ENCODE results near the gene TXNDC5. TPM values are rescaled to one million over a fixed set of nuclear protein-coding genes. Genes with fewer than 3 reads are reported as not detected.

TXNDC5 gene
- total and polyA plus RNA-seq, 9 donors = 88.0 to 272 (median 107) TPM

- no peaks in the 10 kb centered on the region for H3K9me3 ChIP-seq
- TF ChIP-seq EP300 (IDR thresholded peaks at IDR 0.05) = no peak
- no peak for TF ChIP-seq CTCF (IDR thresholded peaks at IDR 0.05)
- TF ChIP-seq POLR2A (IDR thresholded peaks at IDR 0.05) = no peak
- intact Hi-C loops (cut with DNase I) = loop anchor here in 1 of 4 donors (10.0 kb wide), 1 partner anchor 192 kb away; the partner anchor contains the start of gene BMP6
- no peak overlapping the region for H3K4me3 ChIP-seq
- peaks cover 7% of the 10 kb centered on the region for H3K4me1 ChIP-seq (ENCODE audit: insufficient read depth)
- no peak overlapping the region for H3K27ac ChIP-seq
- H3K36me3 ChIP-seq = no peaks in the 10 kb centered on the region
- 90 to 96% (median 96%) methylated on average over 1 of the region's 1 CpG for WGBS, 3 donors
- DNase-seq = no peak
- no peaks in the 10 kb centered on the region for H3K27me3 ChIP-seq
Observed at GRCh38 chr6:7916959-7917358, 6.4 kb upstream of the TXNDC5 start.

GRCh38 chr6:7914991-7915789 is 4.6 kb upstream of the TXNDC5 start:
- Histone ChIP-seq H3K27ac (no peak overlapping the region), H3K9me3 (no peaks in the 10 kb centered on the region), H3K36me3 (no peaks in the 10 kb centered on the region), H3K4me1 (ENCODE audit: insufficient read depth) (no peaks in the 10 kb centered on the region), H3K27me3 (no peaks in the 10 kb centered on the region), H3K4me3 (no peak overlapping the region)
- intact Hi-C loops (cut with DNase I) = loop anchor here in 2 of 4 donors (5.0 to 10.0 kb wide), 3 partner anchors 72 to 190 kb away; partner anchors contain the start of gene BMP6 (in 2 of the 2)
- no peak for DNase-seq
- WGBS, 3 donors = 83 to 86% (median 86%) methylated on average over 11 of the region's 11 CpGs
- TF ChIP-seq CTCF (IDR thresholded peaks at IDR 0.05) = no peak
- no peak for TF ChIP-seq POLR2A (IDR thresholded peaks at IDR 0.05)
- TF ChIP-seq EP300 (IDR thresholded peaks at IDR 0.05) = no peak

- intact Hi-C loops (cut with DNase I) = loop anchor here in 2 of 4 donors (5.0 to 10.0 kb wide), 3 partner anchors 73 to 190 kb away; partner anchors contain the start of gene BMP6 (in 2 of the 2)
- TF ChIP-seq POLR2A (IDR thresholded peaks at IDR 0.05) = no peak
Observed at GRCh38 chr6:7914311-7914710, 3.7 kb upstream of the TXNDC5 start.

GRCh38 chr6:7912736-7913517 is 2.3 kb upstream of the TXNDC5 start:
- intact Hi-C loops (cut with DNase I) = loop anchor here in 2 of 4 donors (5.0 to 10.0 kb wide), 3 partner anchors 74 to 188 kb away; partner anchors contain the start of gene BMP6 (in 2 of the 2)
- no peaks in the 10 kb centered on the region for H3K27me3 ChIP-seq
- DNase-seq = no peak
- H3K4me3 ChIP-seq = no peak overlapping the region
- H3K36me3 ChIP-seq = no peaks in the 10 kb centered on the region
- H3K27ac ChIP-seq = no peak overlapping the region
- 45 to 51% (median 47%) methylated on average over 8 of the region's 8 CpGs for WGBS, 3 donors
- H3K4me1 ChIP-seq (ENCODE audit: insufficient read depth) = peaks cover 3% of the 10 kb centered on the region
- no peaks in the 10 kb centered on the region for H3K9me3 ChIP-seq
- TF ChIP-seq EP300 (IDR thresholded peaks at IDR 0.05) (no peak), POLR2A (IDR thresholded peaks at IDR 0.05) (no peak), CTCF (IDR thresholded peaks at IDR 0.05) (no peak)

More at GRCh38 chr6:7914311-7914710, 3.7 kb upstream of the TXNDC5 start:
- WGBS, 3 donors = 91 to 93% (median 92%) methylated on average over 5 of the region's 5 CpGs
- Histone ChIP-seq H3K9me3 (no peaks in the 10 kb centered on the region), H3K27ac (no peak overlapping the region), H3K27me3 (no peaks in the 10 kb centered on the region), H3K4me1 (ENCODE audit: insufficient read depth) (peaks cover under 1% of the 10 kb centered on the region), H3K36me3 (no peaks in the 10 kb centered on the region), H3K4me3 (no peak overlapping the region)
- DNase-seq = no peak
